Eye (tissue), 1 donor: ENCODE measurements around the gene AFG1L.

Experiments used
- DNase-seq: peaks from one replicate; pipeline ENCODE4 v3.0.0-alpha.2; 2015

The AFG1L gene

DNA sequence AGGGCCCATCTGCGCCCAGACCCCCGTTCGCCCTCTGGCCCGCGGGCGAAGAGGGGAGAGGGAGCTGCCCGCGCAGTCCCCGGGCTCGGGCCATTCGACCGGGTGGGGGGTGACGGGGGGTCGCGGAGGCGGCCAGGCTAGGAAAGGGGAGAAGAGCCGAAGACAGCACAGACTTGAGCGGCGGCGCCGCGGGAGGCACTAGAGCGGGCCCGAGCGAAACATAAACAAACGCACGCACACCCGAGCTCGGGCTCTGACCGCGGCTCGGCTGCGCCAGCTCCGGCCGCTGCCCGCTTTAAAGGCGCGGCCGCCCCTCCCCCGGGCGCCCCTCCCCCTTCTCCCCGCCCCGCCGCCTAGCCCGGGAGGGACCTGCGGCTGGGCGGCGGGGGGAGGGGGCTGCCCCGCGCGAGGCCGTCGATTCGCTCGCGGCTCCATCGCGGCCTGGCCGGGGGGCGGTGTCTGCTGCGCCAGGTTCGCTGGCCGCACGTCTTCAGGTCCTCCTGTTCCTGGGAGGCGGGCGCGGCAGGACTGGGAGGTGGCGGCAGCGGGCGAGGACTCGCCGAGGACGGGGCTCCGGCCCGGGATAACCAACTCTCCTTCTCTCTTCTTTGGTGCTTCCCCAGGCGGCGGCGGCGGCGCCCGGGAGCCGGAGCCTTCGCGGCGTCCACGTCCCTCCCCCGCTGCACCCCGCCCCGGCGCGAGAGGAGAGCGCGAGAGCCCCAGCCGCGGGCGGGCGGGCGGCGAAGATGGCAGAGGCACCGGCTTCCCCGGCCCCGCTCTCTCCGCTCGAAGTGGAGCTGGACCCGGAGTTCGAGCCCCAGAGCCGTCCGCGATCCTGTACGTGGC, 265.8 kb downstream of the AFG1L start, which contains the start of gene FOXO3:
TSS of gene FOXO3 (plus strand) at position 455 of the 846 bp plus-strand sequence. CDS start at position 747, 292 bp downstream.
- DNase-seq, result peak; percentile 93

GRCh38 chr6:108561309-108561647, 266.4 kb downstream of the AFG1L start:
- peak; percentile 37 for DNase-seq

DNA sequence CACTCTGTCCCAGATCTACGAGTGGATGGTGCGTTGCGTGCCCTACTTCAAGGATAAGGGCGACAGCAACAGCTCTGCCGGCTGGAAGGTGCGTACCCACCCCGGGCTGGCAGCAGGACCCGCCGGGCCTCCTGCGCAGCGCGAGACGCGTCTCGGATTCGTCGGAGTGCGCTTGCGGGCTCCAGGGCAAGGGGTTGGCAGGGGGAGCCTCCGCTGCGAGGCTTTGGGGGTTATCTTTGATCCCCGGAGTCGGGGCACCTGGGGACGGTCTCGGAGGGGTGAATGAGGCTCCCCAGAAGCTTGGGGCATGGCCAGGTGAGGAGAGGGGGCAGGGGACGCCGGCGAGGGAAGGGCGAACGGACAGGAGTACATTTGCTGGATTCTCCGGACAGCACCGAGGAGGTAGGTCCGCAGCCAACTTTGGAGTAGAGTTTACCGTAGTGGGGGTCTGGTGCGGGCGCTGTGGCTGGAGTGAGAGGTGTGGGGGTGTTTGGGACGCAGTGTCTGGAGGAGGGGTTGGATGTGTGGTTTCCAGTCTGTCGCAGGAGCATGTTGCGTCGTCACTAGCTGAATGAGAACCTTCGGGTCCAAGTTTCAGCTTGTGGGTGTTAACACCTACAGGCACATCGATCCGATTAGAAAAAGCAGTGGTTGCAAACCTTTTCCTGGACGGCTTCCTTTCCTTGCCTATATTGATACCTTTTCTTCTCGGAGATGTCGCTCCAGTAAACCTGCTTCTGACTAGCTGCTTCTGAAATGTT, 267.1 kb downstream of the AFG1L start:
- DNase-seq, result peak; percentile 72

GRCh38 chr6:108562503-108562993, 267.7 kb downstream of the AFG1L start:
- DNase-seq, result peak; percentile 81

DNA sequence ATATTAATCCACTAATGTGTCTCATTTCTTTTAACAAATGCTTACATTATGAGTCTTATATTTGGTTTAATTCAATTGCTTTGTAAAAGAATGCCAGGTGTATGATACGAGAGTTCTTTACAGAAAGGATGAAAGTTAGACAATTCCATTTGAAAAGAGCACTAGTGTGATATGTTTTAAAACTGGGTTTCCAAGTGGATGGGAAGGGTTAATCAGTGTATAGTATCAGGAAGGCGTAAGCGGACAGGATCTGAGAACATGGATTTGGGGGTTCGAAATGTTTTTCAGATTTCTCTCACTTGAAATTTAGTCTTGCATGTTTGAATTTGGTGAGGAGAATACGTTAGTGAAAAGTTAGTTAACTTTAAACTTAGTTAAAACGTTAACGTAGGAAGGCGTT, 268.4 kb downstream of the AFG1L start:
- DNase-seq, result peak; percentile 25

- peak; percentile 30 for DNase-seq
Observed at GRCh38 chr6:108564178-108564577, 269.3 kb downstream of the AFG1L start.

- DNase-seq, result peak; percentile 4
Observed at GRCh38 chr6:108565091-108565766, 270.4 kb downstream of the AFG1L start.

DNA sequence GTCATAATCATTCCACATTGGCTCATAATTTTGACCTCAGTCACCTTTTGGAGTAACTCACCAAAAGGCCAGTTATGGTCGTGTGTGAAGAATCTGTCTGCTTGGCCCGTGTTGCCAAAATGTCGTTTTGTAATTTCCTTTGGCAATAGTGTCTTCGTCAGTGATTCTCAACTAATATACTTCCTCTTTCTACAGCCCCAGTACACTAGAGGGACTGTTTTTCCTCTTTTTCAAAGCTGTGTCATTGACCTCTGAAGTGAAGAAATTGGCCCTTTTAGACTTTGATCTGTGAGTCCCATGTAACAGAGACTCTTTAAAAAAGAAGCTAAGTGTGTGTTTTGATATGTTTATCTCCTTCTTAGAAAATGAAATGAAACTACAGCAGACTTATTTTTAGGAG, 271.0 kb downstream of the AFG1L start:
- no peak for DNase-seq

GRCh38 chr6:108566406-108566805, 271.6 kb downstream of the AFG1L start:
- DNase-seq, result no peak

- DNase-seq, result no peak
Observed at GRCh38 chr6:108568101-108568500, 273.2 kb downstream of the AFG1L start.

DNA sequence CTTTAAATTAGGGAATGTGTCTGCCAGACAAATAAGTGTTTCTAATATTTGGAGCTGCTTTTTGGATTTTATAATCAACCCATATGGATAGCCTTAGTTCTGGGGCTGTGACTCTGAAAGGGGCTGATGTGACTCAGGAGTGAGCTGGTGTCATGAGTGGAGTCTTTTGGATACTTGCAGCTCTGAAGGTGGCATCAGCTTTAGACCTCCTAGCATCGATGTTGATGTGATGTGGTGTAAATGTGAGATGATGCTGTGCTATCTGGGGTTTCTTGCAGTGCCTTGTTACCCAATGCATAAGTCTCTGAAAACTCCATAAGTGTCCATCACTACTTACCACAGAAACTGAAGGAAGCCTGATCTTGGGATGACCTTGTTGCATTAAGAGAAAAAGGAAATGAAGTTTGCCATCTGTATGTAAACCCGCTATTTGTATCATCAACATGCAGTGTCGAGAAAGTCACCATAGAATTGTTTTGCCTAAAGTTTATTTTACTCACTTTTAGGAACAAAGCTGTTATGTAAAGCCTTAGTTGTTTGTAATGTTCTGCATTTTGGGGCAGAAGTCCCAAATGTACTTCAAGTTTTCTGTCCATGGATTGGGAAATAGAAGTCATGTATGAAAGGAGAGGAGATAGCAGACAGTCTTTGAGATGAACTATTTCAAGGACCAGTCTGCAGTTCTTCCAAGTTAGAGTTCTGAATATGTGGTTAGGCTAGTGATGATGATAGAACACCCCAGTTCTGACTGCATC, 273.9 kb downstream of the AFG1L start:
- no peak for DNase-seq

DNA sequence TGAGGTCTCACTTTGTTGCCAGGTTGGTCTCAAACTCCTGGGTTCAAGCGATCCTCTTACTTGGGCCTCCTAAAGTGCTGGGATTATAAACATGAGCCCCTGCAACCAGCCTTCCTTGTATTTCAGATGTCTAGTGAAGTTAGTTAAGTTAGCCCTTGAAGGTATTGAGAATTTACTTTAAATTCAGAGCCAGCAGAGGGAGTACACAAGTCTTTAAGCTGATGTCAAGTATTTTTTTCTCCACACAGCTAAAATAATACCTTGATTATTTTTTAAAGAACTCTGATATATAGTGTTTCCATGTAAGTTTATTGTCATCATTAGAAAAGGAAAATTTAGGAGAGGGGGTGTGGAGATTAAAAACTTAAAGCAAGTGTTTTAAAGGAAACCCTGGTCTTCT, 275.7 kb downstream of the AFG1L start:
- no peak for DNase-seq

DNA sequence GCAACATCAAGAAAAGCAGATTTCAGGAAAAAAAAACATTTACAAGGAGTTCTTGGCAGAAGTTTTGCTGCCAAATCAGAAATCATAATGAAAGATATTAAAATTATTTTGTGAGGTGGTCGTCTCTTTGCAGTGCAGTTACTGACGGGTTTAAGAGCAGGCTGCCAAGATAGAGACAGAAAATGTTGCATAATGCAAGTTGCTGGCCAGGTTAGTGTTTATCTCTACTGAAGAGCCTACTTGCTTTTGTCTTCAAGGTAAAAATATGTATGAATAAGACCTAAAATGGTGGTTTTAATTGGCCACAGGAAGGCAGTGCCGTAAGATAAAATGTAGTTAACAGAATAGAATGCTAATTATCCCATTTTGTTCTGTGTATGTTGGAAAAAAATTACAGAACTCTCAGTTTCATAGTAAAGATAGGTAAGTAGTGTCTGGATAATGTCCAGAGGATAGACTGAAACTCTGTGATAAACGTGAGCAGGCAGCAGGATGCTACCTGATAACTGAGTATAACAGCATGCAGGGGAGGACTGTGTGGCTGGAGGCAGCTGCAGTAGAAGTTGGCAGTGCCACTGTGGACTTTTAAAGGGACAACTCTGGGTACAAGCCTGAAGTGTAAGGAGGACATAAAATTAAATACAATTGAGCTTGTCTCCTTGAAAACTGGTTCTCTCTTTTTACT, 279.7 kb downstream of the AFG1L start:
- DNase-seq, result no peak
